Neural cell (in vitro differentiated cells): ENCODE data around the gene HPD. TPM values are rescaled to one million over a fixed set of nuclear protein-coding genes. Genes with fewer than 3 reads are reported as not detected.

Source experiments
- H2AFZ ChIP-seq: fragments of 200-600, 300-800 bp; sonication (generic), shearing (Covaris generic); 2 replicates; pipeline ENCODE4 v1.6.0; 2014; ENCODE audit warnings: low read depth, mild to moderate bottlenecking, antibody characterized with exemption, low read length, moderate library complexity
- H3F3A ChIP-seq: fragments of 200-600 bp; shearing (Covaris generic); 2 replicates; pipeline ENCODE4 v1.6.1; 2016; ENCODE audit warnings: mild to moderate bottlenecking, moderate library complexity, mixed read lengths, antibody characterized with exemption, low read length; ENCODE audit not compliant: insufficient read depth, poor library complexity, severe bottlenecking
- H3K27ac ChIP-seq: fragments of 200-600, 300-800 bp; sonication (generic), shearing (Covaris generic); 2 replicates; pipeline ENCODE4 v1.5.1; 2014; ENCODE audit warnings: mild to moderate bottlenecking, low read length, moderate library complexity
- H3K27me3 ChIP-seq: fragments of 300-800, 200-600 bp; sonication (generic), shearing (Covaris generic); 2 replicates; pipeline ENCODE4 v1.6.0; 2014; ENCODE audit warnings: mild to moderate bottlenecking, low read depth, low read length, moderate library complexity; ENCODE audit not compliant: insufficient read depth
- H3K36me3 ChIP-seq: fragments of 300-800, 200-600 bp; sonication (generic), shearing (Covaris generic); 2 replicates; pipeline ENCODE4 v1.5.1; 2014; ENCODE audit warnings: mild to moderate bottlenecking, antibody characterized with exemption, low read length, moderate library complexity; ENCODE audit not compliant: insufficient read depth
- H3K4me2 ChIP-seq: fragments of 300-800, 200-600 bp; sonication (generic), shearing (Covaris generic); 2 replicates; pipeline ENCODE4 v1.6.0; 2014; ENCODE audit warnings: mild to moderate bottlenecking, low read length
- H3K4me3 ChIP-seq: fragments of 300-800, 200-600 bp; sonication (generic), shearing (Covaris generic); 2 replicates; pipeline ENCODE4 v1.5.1; 2014; ENCODE audit warnings: mild to moderate bottlenecking, low read length, moderate library complexity
- H3K79me2 ChIP-seq: fragments of 200-600 bp; shearing (Covaris generic); replicated peaks from 2 replicates; pipeline ENCODE4 v1.6.0; 2014; ENCODE audit warnings: mild to moderate bottlenecking, low read length, moderate library complexity; ENCODE audit not compliant: insufficient read depth
- H3K9ac ChIP-seq: fragments of 300-800, 200-600 bp; sonication (generic), shearing (Covaris generic); 2 replicates; pipeline ENCODE4 v1.6.1; 2016; ENCODE audit warnings: mild to moderate bottlenecking, low read length, mixed read lengths
- H3K9me2 ChIP-seq: fragments of 200-600 bp; shearing (Covaris generic); 2 replicates; pipeline ENCODE4 v1.6.1; 2016; ENCODE audit warnings: mild to moderate bottlenecking, low read length, mixed read lengths; ENCODE audit not compliant: insufficient read depth
- H3K9me3 ChIP-seq: fragments of 200-600, 300-800 bp; sonication (generic), shearing (Covaris generic); 2 replicates; pipeline ENCODE4 v1.6.1; 2016; ENCODE audit warnings: mild to moderate bottlenecking, mixed run types, low read length, moderate library complexity, mixed read lengths
- H4K20me1 ChIP-seq: fragments of 200-600 bp; shearing (Covaris generic); 2 replicates; pipeline ENCODE4 v1.6.1; 2016; ENCODE audit warnings: mild to moderate bottlenecking, mixed run types; ENCODE audit not compliant: insufficient read depth
- EP300 ChIP-seq: fragments of 450-650 bp; conservative IDR thresholded peaks from 2 replicates; pipeline ENCODE4 v1.6.1; 2014; ENCODE audit warnings: antibody characterized with exemption, mild to moderate bottlenecking, moderate library complexity; ENCODE audit not compliant: poor library complexity, severe bottlenecking
- EZH2 ChIP-seq: fragments of 200-600, 300-800 bp; shearing (Covaris generic), sonication (generic); IDR thresholded peaks from 2 replicates; pipeline ENCODE4 v1.6.1; 2014; ENCODE audit warnings: antibody characterized with exemption, low read length, borderline replicate concordance, mild to moderate bottlenecking; ENCODE audit not compliant: insufficient read depth, poor library complexity, severe bottlenecking
- MXI1 ChIP-seq: fragments of 450-650 bp; conservative IDR thresholded peaks from 2 replicates; pipeline ENCODE4 v1.6.1; 2014; ENCODE audit warnings: antibody characterized with exemption, mild to moderate bottlenecking; ENCODE audit not compliant: poor library complexity, severe bottlenecking
- POLR2AphosphoS5 ChIP-seq: IDR thresholded peaks from 2 replicates; pipeline ENCODE4 v1.6.1; 2012
- RAD21 ChIP-seq: fragments of 450-650 bp; conservative IDR thresholded peaks from 2 replicates; pipeline ENCODE4 v1.6.1; 2014; ENCODE audit warnings: antibody characterized with exemption, mild to moderate bottlenecking, moderate library complexity
- SMC3 ChIP-seq: fragments of 450-650 bp; conservative IDR thresholded peaks from 2 replicates; pipeline ENCODE4 v1.6.1; 2014; ENCODE audit warnings: antibody characterized with exemption, mild to moderate bottlenecking, moderate library complexity; ENCODE audit not compliant: poor library complexity
- TAF1 ChIP-seq: IDR thresholded peaks from 2 replicates; pipeline ENCODE4 v1.6.1; 2012; ENCODE audit warnings: low read depth
- polyA plus RNA-seq: library from polyadenylated mRNA; depleted of rRNA; stranded (reverse); fragments of >200 nt; gene quantifications from 2 replicates; pipeline ENCODE4 v1.2.3, GENCODE V29; 2014
- TF ChIP-seq, protein P1 (sequence below): IDR thresholded peaks from 2 replicates; pipeline ENCODE4 v1.6.1; 2012; ENCODE audit warnings: borderline replicate concordance
- TF ChIP-seq, protein P2 (sequence below): fragments of 450-650 bp; IDR thresholded peaks from 2 replicates; pipeline ENCODE4 v1.5.1; 2014; ENCODE audit warnings: antibody characterized with exemption, mild to moderate bottlenecking, moderate library complexity; ENCODE audit not compliant: poor library complexity, severe bottlenecking

HPD gene
- polyA plus RNA-seq, 1 donor from 2014 or later = not detected

DNA sequence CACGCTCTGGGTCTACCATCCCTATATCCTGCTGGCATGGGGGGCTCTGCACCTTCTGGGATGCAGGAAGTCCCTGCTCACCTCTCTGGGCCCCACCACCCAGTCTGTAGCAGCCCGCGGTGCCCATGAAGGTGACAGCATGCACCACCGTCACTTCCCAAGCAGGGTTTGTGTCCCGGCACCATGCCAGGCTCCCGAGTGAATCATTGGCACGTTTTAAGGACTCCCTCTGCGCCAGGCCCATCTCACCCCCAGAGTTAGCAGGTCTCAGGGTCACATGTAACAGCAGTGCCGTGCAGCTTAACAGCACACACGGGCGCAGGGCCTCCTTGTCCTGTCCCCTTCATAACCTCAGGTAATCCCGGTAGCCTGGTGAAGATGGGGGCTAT, 34.9 kb downstream of the HPD start:
- H3K27me3 ChIP-seq = no peaks in the 10 kb centered on the region
- H3K9me3 ChIP-seq = no peaks in the 10 kb centered on the region
- TF ChIP-seq, protein P1, sequence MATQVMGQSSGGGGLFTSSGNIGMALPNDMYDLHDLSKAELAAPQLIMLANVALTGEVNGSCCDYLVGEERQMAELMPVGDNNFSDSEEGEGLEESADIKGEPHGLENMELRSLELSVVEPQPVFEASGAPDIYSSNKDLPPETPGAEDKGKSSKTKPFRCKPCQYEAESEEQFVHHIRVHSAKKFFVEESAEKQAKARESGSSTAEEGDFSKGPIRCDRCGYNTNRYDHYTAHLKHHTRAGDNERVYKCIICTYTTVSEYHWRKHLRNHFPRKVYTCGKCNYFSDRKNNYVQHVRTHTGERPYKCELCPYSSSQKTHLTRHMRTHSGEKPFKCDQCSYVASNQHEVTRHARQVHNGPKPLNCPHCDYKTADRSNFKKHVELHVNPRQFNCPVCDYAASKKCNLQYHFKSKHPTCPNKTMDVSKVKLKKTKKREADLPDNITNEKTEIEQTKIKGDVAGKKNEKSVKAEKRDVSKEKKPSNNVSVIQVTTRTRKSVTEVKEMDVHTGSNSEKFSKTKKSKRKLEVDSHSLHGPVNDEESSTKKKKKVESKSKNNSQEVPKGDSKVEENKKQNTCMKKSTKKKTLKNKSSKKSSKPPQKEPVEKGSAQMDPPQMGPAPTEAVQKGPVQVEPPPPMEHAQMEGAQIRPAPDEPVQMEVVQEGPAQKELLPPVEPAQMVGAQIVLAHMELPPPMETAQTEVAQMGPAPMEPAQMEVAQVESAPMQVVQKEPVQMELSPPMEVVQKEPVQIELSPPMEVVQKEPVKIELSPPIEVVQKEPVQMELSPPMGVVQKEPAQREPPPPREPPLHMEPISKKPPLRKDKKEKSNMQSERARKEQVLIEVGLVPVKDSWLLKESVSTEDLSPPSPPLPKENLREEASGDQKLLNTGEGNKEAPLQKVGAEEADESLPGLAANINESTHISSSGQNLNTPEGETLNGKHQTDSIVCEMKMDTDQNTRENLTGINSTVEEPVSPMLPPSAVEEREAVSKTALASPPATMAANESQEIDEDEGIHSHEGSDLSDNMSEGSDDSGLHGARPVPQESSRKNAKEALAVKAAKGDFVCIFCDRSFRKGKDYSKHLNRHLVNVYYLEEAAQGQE = no peak
- no peak for TF ChIP-seq RAD21
- no peak overlapping the region for H3K4me3 ChIP-seq
- H3K27ac ChIP-seq = no peak overlapping the region
- no peaks in the 10 kb centered on the region for H3K9me2 ChIP-seq
- no peaks in the 10 kb centered on the region for H3F3A ChIP-seq
- no peak overlapping the region for H3K4me2 ChIP-seq
- no peaks in the 10 kb centered on the region for H3K79me2 ChIP-seq
- H2AFZ ChIP-seq = no peak overlapping the region
- H4K20me1 ChIP-seq = no peaks in the 10 kb centered on the region
- H3K36me3 ChIP-seq = no peaks in the 10 kb centered on the region
- H3K9ac ChIP-seq = no peak overlapping the region

DNA sequence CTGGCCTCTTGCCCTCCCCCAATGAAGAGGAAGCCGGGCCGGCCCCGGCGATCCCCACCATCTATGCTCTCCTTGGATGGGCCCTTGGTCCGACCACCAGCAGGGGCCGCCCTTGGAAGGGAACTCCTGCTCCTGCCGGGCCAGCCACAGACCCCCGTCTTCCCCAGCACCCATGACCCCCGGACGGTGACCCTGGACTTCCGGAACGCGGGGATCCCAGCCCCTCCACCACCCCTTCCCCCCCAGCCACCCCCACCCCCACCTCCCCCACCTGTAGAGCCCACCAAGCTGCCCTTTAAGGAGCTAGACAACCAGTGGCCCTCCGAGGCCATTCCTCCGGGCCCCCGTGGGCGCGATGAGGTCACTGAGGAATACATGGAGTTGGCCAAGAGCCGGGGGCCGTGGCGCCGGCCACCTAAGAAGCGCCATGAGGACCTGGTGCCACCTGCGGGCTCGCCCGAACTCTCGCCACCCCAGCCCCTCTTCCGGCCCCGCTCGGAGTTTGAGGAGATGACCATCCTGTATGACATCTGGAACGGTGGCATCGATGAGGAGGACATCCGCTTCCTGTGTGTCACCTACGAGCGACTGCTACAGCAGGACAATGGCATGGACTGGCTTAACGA, 35.4 kb downstream of the HPD start:
- Histone ChIP-seq H3K9me2 (no peaks in the 10 kb centered on the region), H3K4me2 (no peak overlapping the region), H2AFZ (no peak overlapping the region), H3K27me3 (no peaks in the 10 kb centered on the region), H3K36me3 (no peaks in the 10 kb centered on the region), H3K9ac (no peak overlapping the region), H3F3A (no peaks in the 10 kb centered on the region), H4K20me1 (no peaks in the 10 kb centered on the region), H3K4me3 (no peak overlapping the region), H3K9me3 (no peaks in the 10 kb centered on the region), H3K79me2 (no peaks in the 10 kb centered on the region), H3K27ac (no peak overlapping the region)
- no peak for TF ChIP-seq SMC3
- TF ChIP-seq TAF1 = no peak
- no peak for TF ChIP-seq EP300
- no peak for TF ChIP-seq POLR2AphosphoS5

DNA sequence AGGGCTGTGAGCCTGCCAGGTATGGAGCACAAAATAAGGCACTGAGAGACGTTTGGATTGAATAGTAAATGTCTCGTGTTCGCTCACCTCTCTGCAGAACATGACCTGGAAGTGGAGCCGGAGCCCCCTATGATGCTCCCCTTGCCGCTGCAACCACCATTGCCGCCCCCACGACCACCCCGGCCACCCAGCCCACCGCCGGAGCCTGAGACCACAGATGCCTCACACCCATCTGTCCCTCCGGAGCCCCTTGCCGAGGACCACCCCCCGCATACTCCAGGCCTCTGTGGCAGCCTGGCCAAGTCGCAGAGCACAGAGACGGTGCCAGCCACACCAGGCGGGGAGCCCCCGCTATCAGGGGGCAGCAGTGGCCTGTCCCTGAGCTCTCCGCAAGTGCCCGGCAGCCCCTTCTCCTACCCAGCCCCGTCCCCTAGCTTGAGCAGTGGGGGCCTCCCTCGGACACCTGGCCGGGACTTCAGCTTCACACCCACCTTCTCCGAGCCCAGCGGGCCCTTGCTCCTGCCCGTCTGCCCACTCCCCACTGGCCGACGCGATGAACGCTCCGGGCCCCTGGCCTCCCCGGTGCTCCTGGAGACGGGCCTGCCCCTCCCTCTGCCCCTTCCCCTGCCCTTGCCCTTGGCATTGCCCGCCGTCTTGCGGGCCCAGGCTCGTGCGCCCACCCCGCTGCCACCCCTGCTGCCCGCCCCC, 36.1 kb downstream of the HPD start:
- no peak overlapping the region for H3K9ac ChIP-seq
- H4K20me1 ChIP-seq = no peaks in the 10 kb centered on the region
- no peak overlapping the region for H3K4me2 ChIP-seq
- H3K79me2 ChIP-seq = no peaks in the 10 kb centered on the region
- no peaks in the 10 kb centered on the region for H3K9me2 ChIP-seq
- TF ChIP-seq EP300 = no peak
- TF ChIP-seq MXI1 = no peak
- TF ChIP-seq RAD21 = no peak
- TF ChIP-seq, protein P2, sequence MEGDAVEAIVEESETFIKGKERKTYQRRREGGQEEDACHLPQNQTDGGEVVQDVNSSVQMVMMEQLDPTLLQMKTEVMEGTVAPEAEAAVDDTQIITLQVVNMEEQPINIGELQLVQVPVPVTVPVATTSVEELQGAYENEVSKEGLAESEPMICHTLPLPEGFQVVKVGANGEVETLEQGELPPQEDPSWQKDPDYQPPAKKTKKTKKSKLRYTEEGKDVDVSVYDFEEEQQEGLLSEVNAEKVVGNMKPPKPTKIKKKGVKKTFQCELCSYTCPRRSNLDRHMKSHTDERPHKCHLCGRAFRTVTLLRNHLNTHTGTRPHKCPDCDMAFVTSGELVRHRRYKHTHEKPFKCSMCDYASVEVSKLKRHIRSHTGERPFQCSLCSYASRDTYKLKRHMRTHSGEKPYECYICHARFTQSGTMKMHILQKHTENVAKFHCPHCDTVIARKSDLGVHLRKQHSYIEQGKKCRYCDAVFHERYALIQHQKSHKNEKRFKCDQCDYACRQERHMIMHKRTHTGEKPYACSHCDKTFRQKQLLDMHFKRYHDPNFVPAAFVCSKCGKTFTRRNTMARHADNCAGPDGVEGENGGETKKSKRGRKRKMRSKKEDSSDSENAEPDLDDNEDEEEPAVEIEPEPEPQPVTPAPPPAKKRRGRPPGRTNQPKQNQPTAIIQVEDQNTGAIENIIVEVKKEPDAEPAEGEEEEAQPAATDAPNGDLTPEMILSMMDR = no peak
- TF ChIP-seq SMC3 = no peak
- no peak for TF ChIP-seq POLR2AphosphoS5
- TF ChIP-seq, protein P1 = no peak
- no peak for TF ChIP-seq EZH2
- TF ChIP-seq TAF1 = no peak
- no peaks in the 10 kb centered on the region for H3F3A ChIP-seq
- no peak overlapping the region for H3K27ac ChIP-seq
- no peaks in the 10 kb centered on the region for H3K36me3 ChIP-seq
- H2AFZ ChIP-seq = no peak overlapping the region
- no peaks in the 10 kb centered on the region for H3K27me3 ChIP-seq
- no peaks in the 10 kb centered on the region for H3K9me3 ChIP-seq
- no peak overlapping the region for H3K4me3 ChIP-seq
